Fibroblast of skin of right quadriceps (primary cell): ENCODE measurements around the gene MAML3.

Experiments
- DNase-seq: peaks from one replicate; pipeline ENCODE4 v3.0.0-alpha.2; 2013

The MAML3 gene

GRCh38 chr4:139797287-139797686, 356.7 kb downstream of the MAML3 start:
- DNase-seq: no peak

- DNase-seq: peak; percentile 34
These were observed 358.3 kb downstream of the MAML3 start for GRCh38 chr4:139795527-139796314.

- DNase-seq: peak; percentile 68
These were observed 359.6 kb downstream of the MAML3 start for GRCh38 chr4:139794158-139794954.

GRCh38 chr4:139791681-139792080, 362.3 kb downstream of the MAML3 start:
- no peak for DNase-seq

GRCh38 chr4:139790291-139790690, 363.7 kb downstream of the MAML3 start:
- no peak for DNase-seq

GRCh38 chr4:139789096-139789654, 364.8 kb downstream of the MAML3 start:
- no peak for DNase-seq

GRCh38 chr4:139786494-139787354, 367.3 kb downstream of the MAML3 start:
- DNase-seq: no peak

- DNase-seq: no peak
These were observed 368.6 kb downstream of the MAML3 start for GRCh38 chr4:139785356-139785755.

GRCh38 chr4:139783741-139784484, 370.1 kb downstream of the MAML3 start:
- DNase-seq: no peak

- DNase-seq: no peak
These were observed 371.0 kb downstream of the MAML3 start for GRCh38 chr4:139782926-139783522.

- DNase-seq: no peak
These were observed 372.9 kb downstream of the MAML3 start for GRCh38 chr4:139781066-139781465.

- no peak for DNase-seq
These were observed 374.3 kb downstream of the MAML3 start for GRCh38 chr4:139779691-139780090.

GRCh38 chr4:139777757-139778156, 376.2 kb downstream of the MAML3 start:
- no peak for DNase-seq

- DNase-seq: no peak
These were observed 377.7 kb downstream of the MAML3 start for GRCh38 chr4:139776235-139776634.

- DNase-seq: no peak
These were observed 379.1 kb downstream of the MAML3 start for GRCh38 chr4:139774759-139775487.

GRCh38 chr4:139773560-139774318, 380.2 kb downstream of the MAML3 start:
- no peak for DNase-seq

- DNase-seq: no peak
These were observed 383.6 kb downstream of the MAML3 start for GRCh38 chr4:139770361-139770760.

- no peak for DNase-seq
These were observed 384.6 kb downstream of the MAML3 start for GRCh38 chr4:139769364-139769763.

GRCh38 chr4:139768896-139769295, 385.1 kb downstream of the MAML3 start:
- no peak for DNase-seq

- DNase-seq: no peak
These were observed 385.6 kb downstream of the MAML3 start for GRCh38 chr4:139768366-139768765.
